AG09309 (cell line): ENCODE measurements around the gene AHDC1.

Source experiments
- DNase-seq: peaks from one replicate; pipeline ENCODE4 v3.0.0-alpha.2; 2010; ENCODE audit warnings: low read depth
- H3K4me3 ChIP-seq: 2 replicates; pipeline ENCODE4 v1.5.1; 2011; ENCODE audit warnings: mild to moderate bottlenecking, low read depth, low read length, moderate library complexity; ENCODE audit not compliant: control insufficient read depth
- CTCF ChIP-seq: IDR thresholded peaks from 2 replicates; pipeline ENCODE4 v1.5.1; 2011; ENCODE audit warnings: mild to moderate bottlenecking, low read depth, low read length, inconsistent platforms; ENCODE audit not compliant: insufficient read depth, control insufficient read depth; ENCODE audit errors: missing control alignments

The AHDC1 gene

GRCh38 chr1:27592931-27593677 lies 10.8 kb downstream of the AHDC1 start:
- H3K4me3 ChIP-seq: no peak overlapping the region
- TF ChIP-seq CTCF: no peak
- DNase-seq: no peak

GRCh38 chr1:27592232-27592930 lies 11.6 kb downstream of the AHDC1 start:
- no peak overlapping the region for H3K4me3 ChIP-seq
- DNase-seq: no peak
- no peak for TF ChIP-seq CTCF

GRCh38 chr1:27591622-27592021 lies 12.3 kb downstream of the AHDC1 start:
- no peak for DNase-seq
- H3K4me3 ChIP-seq: no peak overlapping the region
- no peak for TF ChIP-seq CTCF

- no peak for TF ChIP-seq CTCF
- DNase-seq: no peak
- no peak overlapping the region for H3K4me3 ChIP-seq
These were observed 12.9 kb downstream of the AHDC1 start for GRCh38 chr1:27590917-27591508.

- no peak for DNase-seq
- no peak overlapping the region for H3K4me3 ChIP-seq
- TF ChIP-seq CTCF: no peak
These were observed 14.0 kb downstream of the AHDC1 start for GRCh38 chr1:27589841-27590426.

GRCh38 chr1:27589441-27589840 lies 14.5 kb downstream of the AHDC1 start:
- no peak overlapping the region for H3K4me3 ChIP-seq
- TF ChIP-seq CTCF: no peak
- DNase-seq: no peak
